ENCODE results near the gene FRS2.
"Not testable (repeated sequence)": the region's sequence is repeated elsewhere in the genome, so short reads cannot be mapped to it uniquely, and the experiment has no call there.

The FRS2 gene, protein sequence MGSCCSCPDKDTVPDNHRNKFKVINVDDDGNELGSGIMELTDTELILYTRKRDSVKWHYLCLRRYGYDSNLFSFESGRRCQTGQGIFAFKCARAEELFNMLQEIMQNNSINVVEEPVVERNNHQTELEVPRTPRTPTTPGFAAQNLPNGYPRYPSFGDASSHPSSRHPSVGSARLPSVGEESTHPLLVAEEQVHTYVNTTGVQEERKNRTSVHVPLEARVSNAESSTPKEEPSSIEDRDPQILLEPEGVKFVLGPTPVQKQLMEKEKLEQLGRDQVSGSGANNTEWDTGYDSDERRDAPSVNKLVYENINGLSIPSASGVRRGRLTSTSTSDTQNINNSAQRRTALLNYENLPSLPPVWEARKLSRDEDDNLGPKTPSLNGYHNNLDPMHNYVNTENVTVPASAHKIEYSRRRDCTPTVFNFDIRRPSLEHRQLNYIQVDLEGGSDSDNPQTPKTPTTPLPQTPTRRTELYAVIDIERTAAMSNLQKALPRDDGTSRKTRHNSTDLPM

DNA sequence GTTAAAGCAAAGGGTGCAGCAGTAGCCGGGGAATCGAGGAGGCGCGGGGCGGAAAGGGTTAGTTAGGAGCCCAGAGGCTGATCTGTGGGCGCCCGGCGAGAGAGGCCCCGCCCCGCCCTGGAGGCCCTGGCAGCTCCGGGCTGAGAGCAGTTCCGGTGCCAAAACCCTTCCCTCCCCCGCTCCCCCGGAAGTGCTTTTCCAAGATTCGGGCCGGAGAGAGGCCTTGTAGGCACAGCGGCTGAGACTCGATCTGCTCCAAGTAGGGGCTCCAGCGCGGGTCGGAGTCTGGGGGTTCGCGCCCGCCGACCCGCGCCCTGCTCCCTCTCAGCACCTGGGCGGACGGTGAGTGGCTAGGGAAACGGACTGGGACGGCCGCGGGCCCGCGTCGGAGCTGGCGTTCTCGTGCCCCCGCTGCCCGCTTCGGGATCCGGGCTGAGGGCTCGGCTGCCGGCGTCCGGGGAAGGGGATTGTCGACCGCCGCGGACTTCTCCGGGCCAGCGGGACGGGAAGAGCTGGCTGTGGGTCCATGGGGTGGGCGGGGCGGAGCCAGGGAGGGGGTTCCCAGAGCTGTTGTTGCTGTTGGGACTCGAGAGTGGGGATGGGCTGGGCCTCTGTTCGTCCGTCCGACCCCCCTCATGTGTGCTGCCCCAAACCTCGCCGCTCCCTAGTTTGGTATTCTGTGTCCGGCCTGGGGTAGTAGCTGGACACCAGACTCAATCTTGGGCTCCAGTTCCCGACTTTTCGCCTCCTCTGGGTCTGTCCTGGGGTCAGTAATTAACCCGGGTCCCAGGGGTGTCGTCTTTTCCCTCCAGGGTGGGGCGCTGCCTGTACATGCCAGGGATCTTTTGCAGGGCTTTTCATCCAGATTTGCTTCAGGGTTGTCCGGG lies at the start of gene FRS2:
Gene FRS2, plus strand, starts transcription at position 200 of the 887 bp plus-strand sequence. CDS start 98,643 bp downstream, outside the sequence.
- DNase-seq: peak; percentile 88

DNA sequence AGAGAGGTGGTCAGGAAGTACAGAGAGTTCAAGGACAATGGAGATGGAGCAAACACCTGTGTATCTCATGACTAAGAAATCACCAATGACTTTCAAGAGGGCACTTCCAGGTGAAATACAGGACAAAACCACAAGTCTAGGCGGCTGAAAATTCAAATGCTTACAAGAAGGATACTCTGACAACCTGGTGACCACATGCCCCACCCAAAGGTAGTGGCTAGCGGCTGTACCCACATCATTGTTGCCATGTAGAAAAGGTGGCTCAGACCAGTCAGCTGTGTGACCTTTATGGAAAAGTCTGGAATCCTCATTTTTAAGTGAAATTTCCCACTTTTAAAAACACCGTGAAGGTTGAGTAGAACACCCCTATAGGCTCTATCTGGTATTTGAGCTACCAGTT lies 48.6 kb upstream of the FRS2 start:
- DNase-seq: no peak

DNA sequence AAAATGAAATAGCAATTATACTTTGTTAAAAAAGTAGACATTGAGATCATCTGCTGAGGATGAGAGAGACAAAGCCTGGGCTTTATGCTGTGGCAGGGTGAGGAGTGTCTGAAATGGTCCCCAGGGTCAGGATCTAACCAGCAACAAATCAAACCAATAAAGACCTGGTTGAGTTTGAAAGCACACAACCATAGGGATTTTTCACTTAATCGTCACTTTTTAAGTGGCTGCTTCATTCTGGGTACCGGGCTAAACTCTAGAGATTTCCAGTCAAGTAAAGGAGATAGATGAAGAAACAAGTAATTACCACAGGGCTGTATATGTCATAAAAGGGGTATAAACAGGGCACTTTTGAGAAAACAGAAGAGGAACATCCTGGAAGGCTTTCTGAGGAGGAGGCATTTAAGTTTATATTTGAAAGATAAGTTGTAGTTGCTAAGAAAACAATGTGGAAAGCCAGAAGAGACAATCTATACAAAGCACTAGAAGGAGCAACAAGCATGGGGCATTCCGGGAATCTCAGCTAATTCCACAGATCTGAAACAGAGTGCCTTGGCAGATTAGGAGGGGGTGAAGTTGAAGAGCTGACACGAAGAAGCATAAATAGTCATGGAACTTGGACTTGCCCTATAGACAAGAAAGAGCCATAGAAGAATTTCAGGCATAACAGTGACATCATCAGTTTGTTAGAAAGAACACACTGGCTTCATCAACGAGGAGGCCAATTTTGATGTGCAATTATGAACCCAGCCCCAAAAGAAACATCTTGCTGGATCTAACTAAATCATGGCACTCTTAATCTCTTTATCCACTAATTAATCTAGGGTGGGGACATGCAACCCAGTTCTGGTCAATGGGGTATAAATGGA lies 46.9 kb upstream of the FRS2 start:
- DNase-seq: no peak

GRCh38 chr12:69425417-69425816 lies 44.8 kb upstream of the FRS2 start:
- no peak for DNase-seq

GRCh38 chr12:69428351-69429073 lies 41.7 kb upstream of the FRS2 start:
- DNase-seq: no peak

DNA sequence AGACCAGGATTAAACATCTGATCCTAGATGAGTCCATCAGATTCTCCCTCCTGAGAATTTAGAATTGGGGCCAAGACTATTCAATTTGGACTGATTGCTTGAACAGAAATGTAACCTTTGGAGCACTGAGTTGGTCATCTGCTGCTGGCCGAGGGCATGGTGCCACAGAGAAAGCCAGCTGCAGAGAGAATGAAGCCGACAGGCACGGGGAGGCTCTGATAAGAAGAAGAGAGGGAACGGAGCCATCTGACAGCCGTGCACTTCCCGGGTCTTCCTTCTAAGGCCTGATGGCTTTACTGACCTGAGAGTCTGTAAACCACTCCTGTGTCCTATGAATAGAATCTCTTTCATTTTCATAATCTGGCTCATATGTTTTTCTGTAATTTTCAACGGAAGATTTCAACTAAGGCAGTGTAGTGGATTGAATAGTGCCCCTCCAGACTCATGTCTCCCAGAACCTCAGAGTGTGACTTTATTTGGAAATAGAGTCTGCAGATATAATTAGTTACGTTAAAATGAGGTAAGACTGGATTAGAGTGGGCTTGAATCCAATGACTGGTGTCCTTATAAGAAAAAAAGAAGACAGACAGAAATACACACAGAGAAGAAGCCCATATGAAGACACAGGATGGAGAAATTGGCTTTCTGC lies 39.1 kb upstream of the FRS2 start:
- DNase-seq: no peak

GRCh38 chr12:69431591-69432222 lies 38.5 kb upstream of the FRS2 start:
- no peak for DNase-seq

- no peak for DNase-seq
Observed at GRCh38 chr12:69433653-69434052, 36.5 kb upstream of the FRS2 start.

DNA sequence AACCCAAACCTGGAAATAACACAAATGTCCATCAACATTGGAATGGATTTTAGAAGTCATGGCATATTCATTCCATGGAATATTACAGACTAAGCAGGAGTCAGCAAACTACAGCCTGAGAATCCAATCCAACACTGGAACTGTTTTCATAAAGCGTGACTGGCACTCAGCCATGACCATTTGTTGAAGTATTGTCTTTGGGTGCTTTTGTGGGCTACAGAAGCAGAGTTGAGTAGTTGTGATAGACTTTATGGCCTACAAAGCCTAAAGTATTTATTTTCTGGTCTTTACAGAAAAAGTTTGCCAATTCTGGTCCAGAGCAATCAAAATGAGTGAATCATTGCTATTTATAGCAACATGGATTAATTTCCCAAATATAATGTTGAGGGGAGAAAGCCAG lies 34.5 kb upstream of the FRS2 start:
- no peak for DNase-seq

GRCh38 chr12:69437073-69437472 lies 33.1 kb upstream of the FRS2 start:
- DNase-seq: no peak

DNA sequence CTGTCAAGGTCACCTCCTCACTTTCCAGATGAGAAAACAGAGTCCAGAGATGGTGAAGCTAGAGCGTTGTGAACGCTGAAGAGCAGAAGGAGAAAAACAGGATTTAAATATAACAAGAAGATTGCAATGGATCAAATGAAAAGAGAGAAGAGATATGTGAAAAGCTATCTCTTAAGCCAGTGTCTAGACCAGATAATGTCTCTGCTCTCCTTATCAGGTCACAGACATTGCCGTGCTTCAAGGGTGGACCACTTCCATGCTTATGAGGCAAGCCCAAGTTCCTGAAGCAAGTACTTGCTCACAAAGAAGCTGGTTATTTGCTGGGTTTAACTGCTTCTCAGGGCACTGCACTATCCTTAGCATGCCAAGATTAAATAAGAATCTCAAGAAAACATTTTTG lies 31.6 kb upstream of the FRS2 start:
- DNase-seq: no peak

DNA sequence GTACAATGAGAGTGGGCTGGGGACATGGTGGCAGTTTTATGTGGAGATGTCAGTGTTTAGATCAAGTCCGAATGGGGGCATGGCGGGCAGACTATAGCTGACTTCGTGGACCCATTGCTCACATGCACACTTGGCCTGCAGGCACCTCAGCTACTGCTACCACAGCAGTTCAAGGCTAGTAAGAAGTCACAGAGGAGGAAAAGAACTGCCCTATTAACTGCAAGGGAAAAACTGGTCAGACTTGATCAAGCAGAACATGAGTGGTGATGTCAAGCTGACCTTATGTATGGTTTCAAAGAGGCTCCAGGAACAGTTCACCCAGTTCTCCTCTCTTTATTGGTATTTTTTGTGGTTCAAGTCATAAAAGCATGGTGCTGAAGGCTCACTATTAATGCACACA lies 30.2 kb upstream of the FRS2 start:
- no peak for DNase-seq

DNA sequence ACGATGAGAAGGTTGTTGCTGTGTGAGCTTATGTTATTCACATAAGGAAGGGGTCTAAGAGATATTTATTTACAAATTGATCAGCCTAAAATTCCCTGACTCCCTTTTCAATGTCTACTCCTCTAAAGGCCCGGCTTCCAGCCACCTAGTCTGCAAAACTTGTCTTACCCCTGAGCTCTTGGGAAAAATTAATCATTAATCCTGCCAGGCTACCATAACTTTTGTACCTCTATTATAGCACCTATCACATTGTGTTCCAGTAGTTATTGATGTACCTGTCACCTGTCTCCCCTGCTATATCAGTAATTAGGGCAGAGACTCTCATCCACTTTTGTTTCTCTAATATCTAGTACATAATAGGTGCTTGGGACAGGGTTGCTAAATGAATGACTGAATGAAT lies 29.3 kb upstream of the FRS2 start:
- no peak for DNase-seq

DNA sequence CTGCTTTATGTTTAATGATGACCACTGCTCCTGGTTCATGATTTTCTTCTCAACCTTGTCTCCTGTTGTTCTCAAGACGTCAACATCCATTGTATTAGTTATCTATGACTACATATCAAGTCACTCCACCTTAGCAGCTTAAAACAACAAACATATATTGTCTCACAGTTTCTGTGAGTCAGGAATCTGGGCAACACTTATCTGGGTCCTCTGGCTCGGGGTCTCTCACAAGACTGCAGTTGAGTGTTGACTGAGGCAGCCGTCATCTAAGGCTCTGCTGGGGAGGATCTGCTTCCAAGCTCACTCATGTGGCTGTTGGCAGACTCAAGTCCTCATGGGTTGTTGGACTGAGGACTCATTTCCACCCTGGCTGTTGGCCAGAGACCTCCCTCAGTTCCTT lies 27.3 kb upstream of the FRS2 start:
- DNase-seq: no peak

DNA sequence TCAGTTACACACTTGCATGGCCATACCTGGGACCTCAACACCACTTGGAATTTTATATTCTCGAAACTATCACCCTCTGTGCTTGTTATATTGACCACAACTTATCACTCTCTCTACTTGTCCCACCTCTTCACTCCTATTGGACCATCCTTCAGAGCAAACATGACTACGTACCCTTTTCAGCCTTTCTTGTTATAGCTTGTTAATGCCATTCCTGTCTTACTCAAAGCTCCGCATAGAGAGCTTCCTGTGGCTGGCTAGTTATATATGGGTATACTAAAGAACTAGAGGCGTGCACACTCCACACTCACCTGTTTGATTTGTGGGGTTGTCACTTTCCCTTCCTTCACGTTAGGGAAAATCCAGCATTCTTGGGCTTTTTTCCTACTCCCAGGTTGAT lies 26.3 kb upstream of the FRS2 start:
- DNase-seq: no peak

DNA sequence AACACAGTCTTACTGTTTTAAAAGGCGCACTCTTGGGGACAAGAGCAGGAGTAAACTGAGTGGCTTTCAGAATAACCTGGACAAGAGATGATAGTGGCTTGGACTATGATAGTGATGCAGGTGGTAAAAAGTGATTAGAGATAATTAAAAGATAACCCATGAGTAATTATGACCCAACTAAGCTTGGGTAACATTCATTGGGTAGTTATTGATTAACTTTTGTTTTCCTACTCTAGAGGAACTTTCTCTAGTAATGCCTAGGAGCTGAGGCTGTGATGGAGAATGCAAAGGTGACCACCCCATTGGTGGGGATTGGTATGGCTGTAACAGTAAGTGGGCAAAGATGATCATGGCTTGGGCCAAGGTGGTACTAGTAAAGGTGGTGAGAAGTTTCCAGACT lies 22.3 kb upstream of the FRS2 start:
- DNase-seq: no peak

GRCh38 chr12:69452598-69453132 lies 17.5 kb upstream of the FRS2 start:
- not testable (repeated sequence) for DNase-seq

DNA sequence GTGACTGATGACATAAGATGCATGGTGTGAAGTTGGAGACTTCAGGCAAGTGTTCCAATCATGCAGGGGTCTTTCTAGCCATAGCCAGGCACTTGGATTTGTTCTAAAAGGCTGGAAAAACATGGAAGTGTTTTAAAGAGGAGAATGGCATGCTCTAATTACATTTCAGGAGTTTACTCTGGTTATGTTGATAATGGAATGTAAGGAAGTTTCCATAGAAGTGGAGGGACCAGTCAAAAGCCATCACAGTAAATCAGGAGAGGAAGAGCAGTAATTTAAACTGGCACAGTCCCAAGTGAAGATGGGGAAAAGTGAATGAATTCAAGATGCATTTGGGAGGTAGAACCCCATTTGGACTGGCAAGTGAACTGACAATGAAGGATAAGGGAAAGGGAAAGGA lies 13.9 kb upstream of the FRS2 start:
- no peak for DNase-seq

- no peak for DNase-seq
Observed at GRCh38 chr12:69457433-69457832, 12.8 kb upstream of the FRS2 start.

DNA sequence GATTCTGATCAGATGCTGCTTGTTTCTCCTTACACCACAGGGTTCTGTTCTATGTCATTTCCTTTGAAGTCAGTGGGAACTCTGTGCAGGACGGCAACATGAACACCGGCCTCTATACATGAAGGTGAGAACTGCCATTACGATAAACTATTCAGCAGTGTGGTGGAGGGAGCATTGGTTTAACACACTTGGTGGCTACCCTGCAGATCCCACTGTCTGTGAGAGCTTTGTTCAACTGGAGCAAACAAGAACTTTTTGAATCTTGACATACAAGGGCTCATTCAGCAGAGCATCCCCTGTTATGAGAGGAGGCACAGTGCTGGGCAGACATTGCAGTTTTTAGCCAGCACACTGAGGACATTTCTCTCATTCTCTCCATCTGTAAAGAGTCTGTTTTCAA lies 10.7 kb upstream of the FRS2 start:
- no peak for DNase-seq

- DNase-seq: no peak
Observed at GRCh38 chr12:69464428-69464827, 5.8 kb upstream of the FRS2 start.

Data from NCI-H2171 (cell line).